Measurements from ENCODE around the gene ACBD6.

The ACBD6 gene

GRCh38 chr1:180287988-180288705 is 214.2 kb downstream of the ACBD6 start:
- no peak for DNase-seq

GRCh38 chr1:180286417-180286816 is 216.0 kb downstream of the ACBD6 start:
- no peak for DNase-seq

GRCh38 chr1:180283098-180283497 is 219.3 kb downstream of the ACBD6 start:
- no peak for DNase-seq

- DNase-seq = no peak
Observed at GRCh38 chr1:180282401-180283044, 219.9 kb downstream of the ACBD6 start.

- no peak for DNase-seq
Observed at GRCh38 chr1:180281490-180281889, 220.9 kb downstream of the ACBD6 start.

- DNase-seq = no peak
Observed at GRCh38 chr1:180280617-180281016, 221.8 kb downstream of the ACBD6 start.

GRCh38 chr1:180279651-180280050 is 222.7 kb downstream of the ACBD6 start:
- no peak for DNase-seq

GRCh38 chr1:180278596-180279395 is 223.6 kb downstream of the ACBD6 start:
- DNase-seq = no peak

- DNase-seq = no peak
Observed at GRCh38 chr1:180278194-180278515, 224.2 kb downstream of the ACBD6 start.

GRCh38 chr1:180277476-180278193 is 224.7 kb downstream of the ACBD6 start:
- no peak for DNase-seq

- DNase-seq = no peak
Observed at GRCh38 chr1:180275726-180276125, 226.7 kb downstream of the ACBD6 start.

- DNase-seq = no peak
Observed at GRCh38 chr1:180274221-180274620, 228.2 kb downstream of the ACBD6 start.

- DNase-seq = no peak
Observed at GRCh38 chr1:180273066-180273465, 229.3 kb downstream of the ACBD6 start.

GRCh38 chr1:180272395-180272794 is 230.0 kb downstream of the ACBD6 start:
- no peak for DNase-seq

- DNase-seq = no peak
Observed at GRCh38 chr1:180271272-180272255, 230.8 kb downstream of the ACBD6 start.

- no peak for DNase-seq
Observed at GRCh38 chr1:180270530-180271271, 231.7 kb downstream of the ACBD6 start.

- DNase-seq = no peak
Observed at GRCh38 chr1:180269645-180270529, 232.5 kb downstream of the ACBD6 start.

GRCh38 chr1:180268556-180269075 is 233.8 kb downstream of the ACBD6 start:
- no peak for DNase-seq

GRCh38 chr1:180267761-180268555 is 234.4 kb downstream of the ACBD6 start:
- DNase-seq = no peak

Measured in activated effector memory CD4-positive, alpha-beta T cell treated with anti-CD3 and anti-CD28 coated beads, Interleukin-2, amount 50 U/mL, for 16 hours (primary cell).